BJ (cell line): Measurements from ENCODE around the gene MED25. TPM values are rescaled to one million over a fixed set of nuclear protein-coding genes. Genes with fewer than 3 reads are reported as not detected.

Source experiments
- CTCF ChIA-PET: fragments of 350-600 bp; formaldehyde crosslinking; extraction: SDS; loops from one replicate; lab custom pipeline; 2021; ENCODE audit warnings: antibody characterized with exemption, inconsistent platforms; lab: Yijun Ruan, JAX
- POLR2A ChIA-PET: fragments of 300-600 bp; sonication (Branson Sonifier 250); formaldehyde crosslinking; extraction: SDS; loops from one replicate; lab custom pipeline; 2021; ENCODE audit warnings: antibody characterized with exemption; lab: Charles Lee
- DNase-seq: peaks from one replicate; pipeline ENCODE4 v3.0.0-alpha.2; 2011; ENCODE audit warnings: low read depth
- H3K27me3 ChIP-seq: 2 replicates; pipeline ENCODE4 v1.6.0; 2011; ENCODE audit warnings: low read length; ENCODE audit not compliant: control insufficient read depth, insufficient read depth
- H3K36me3 ChIP-seq: 2 replicates; pipeline ENCODE4 v1.5.1; 2011; ENCODE audit warnings: low read length; ENCODE audit not compliant: control insufficient read depth, insufficient read depth
- H3K4me3 ChIP-seq: 2 replicates; pipeline ENCODE4 v1.5.1; 2011; ENCODE audit warnings: low read depth, mild to moderate bottlenecking, control low read depth, low read length
- polyA plus RNA-seq: library from polyadenylated mRNA; depleted of rRNA; stranded (reverse); fragments of >200 nt; gene quantifications from 2 replicates; pipeline ENCODE4 v1.2.3, GENCODE V29; 2011
- TF ChIP-seq, protein P1 (sequence below): IDR thresholded peaks from 2 replicates; pipeline ENCODE4 v1.5.1; 2011; ENCODE audit warnings: low read depth, mild to moderate bottlenecking, control low read depth, inconsistent platforms, low read length, moderate library complexity; ENCODE audit not compliant: insufficient read depth

The MED25 gene
- polyA plus RNA-seq, 1 experiment, result 27.7 TPM

GRCh38 chr19:49879243-49879963 is 61.3 kb downstream of the MED25 start:
- H3K36me3 ChIP-seq, result peaks cover 40% of the 10 kb centered on the region
- H3K27me3 ChIP-seq, result no peaks in the 10 kb centered on the region
- TF ChIP-seq, protein P1, sequence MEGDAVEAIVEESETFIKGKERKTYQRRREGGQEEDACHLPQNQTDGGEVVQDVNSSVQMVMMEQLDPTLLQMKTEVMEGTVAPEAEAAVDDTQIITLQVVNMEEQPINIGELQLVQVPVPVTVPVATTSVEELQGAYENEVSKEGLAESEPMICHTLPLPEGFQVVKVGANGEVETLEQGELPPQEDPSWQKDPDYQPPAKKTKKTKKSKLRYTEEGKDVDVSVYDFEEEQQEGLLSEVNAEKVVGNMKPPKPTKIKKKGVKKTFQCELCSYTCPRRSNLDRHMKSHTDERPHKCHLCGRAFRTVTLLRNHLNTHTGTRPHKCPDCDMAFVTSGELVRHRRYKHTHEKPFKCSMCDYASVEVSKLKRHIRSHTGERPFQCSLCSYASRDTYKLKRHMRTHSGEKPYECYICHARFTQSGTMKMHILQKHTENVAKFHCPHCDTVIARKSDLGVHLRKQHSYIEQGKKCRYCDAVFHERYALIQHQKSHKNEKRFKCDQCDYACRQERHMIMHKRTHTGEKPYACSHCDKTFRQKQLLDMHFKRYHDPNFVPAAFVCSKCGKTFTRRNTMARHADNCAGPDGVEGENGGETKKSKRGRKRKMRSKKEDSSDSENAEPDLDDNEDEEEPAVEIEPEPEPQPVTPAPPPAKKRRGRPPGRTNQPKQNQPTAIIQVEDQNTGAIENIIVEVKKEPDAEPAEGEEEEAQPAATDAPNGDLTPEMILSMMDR, result no peak
- H3K4me3 ChIP-seq, result no peak overlapping the region
- ChIA-PET POLR2A (no interaction called here), CTCF (interaction anchor here (1.0 kb wide), 1 partner anchor 17 kb away, joined by 3 read pairs; the partner anchor contains the start of gene IL4I1)
- no peak for DNase-seq

- POLR2A ChIA-PET, result no interaction called here
- Histone ChIP-seq H3K4me3 (no peak overlapping the region), H3K36me3 (peaks cover 45% of the 10 kb centered on the region), H3K27me3 (no peaks in the 10 kb centered on the region)
- TF ChIP-seq, protein P1, result no peak
- DNase-seq, result no peak
- CTCF ChIA-PET, result interaction anchor here (1.0 kb wide), 1 partner anchor 16 kb away, joined by 3 read pairs; the partner anchor contains the start of gene IL4I1
Observed at GRCh38 chr19:49880162-49880869, 62.2 kb downstream of the MED25 start.

DNA sequence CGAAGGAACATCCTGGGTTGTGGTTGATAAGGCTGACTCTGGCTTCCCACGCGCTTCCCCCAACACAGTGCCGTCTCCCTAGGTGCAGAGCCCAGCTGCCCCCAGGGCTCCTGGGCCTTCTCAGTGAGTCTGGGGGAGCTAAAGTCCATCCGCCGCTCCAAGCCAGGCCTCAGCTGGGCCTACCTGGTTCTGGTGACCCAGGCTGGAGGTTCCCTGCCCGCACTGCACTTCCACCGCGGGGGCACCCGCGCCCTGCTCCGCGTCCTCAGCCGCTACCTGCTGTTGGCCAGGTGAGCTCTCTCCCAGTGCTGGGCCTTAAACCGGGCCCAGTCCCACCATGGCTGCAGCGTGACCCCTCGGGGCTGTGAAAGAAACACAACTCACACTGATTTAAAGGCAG is 63.1 kb downstream of the MED25 start:
- ChIA-PET POLR2A (no interaction called here), CTCF (interaction anchor here (1.5 kb wide), 1 partner anchor 10 kb away, joined by 4 read pairs; no protein-coding TSS in a partner anchor)
- TF ChIP-seq, protein P1, result no peak
- H3K36me3 ChIP-seq, result peaks cover 45% of the 10 kb centered on the region
- no peak for DNase-seq
- H3K27me3 ChIP-seq, result no peaks in the 10 kb centered on the region
- H3K4me3 ChIP-seq, result no peak overlapping the region

GRCh38 chr19:49881672-49882394 is 63.7 kb downstream of the MED25 start:
- Histone ChIP-seq H3K27me3 (no peaks in the 10 kb centered on the region), H3K36me3 (peaks cover 45% of the 10 kb centered on the region), H3K4me3 (no peak overlapping the region)
- DNase-seq, result no peak
- POLR2A ChIA-PET, result no interaction called here
- CTCF ChIA-PET, result interaction anchor here (1.5 kb wide), 1 partner anchor 9 kb away, joined by 4 read pairs; no protein-coding TSS in a partner anchor
- TF ChIP-seq, protein P1, result no peak

- ChIA-PET CTCF (no interaction called here), POLR2A (no interaction called here)
- Histone ChIP-seq H3K27me3 (no peaks in the 10 kb centered on the region), H3K36me3 (peaks cover 45% of the 10 kb centered on the region), H3K4me3 (no peak overlapping the region)
- TF ChIP-seq, protein P1, result no peak
- DNase-seq, result no peak
Observed at GRCh38 chr19:49882643-49883042, 64.6 kb downstream of the MED25 start.
